Hepatocyte (in vitro differentiated cells): ENCODE results near the gene SLC44A1. TPM values are rescaled to one million over a fixed set of nuclear protein-coding genes. Genes with fewer than 3 reads are reported as not detected.
A peak's percentile ranks its signal among the peaks of the same experiment; 100 is the strongest.

ENCODE experiments used
- DNase-seq: peaks from one replicate; pipeline ENCODE4 v3.0.0-alpha.2; 2016; ENCODE audit warnings: low spot score
- H2AFZ ChIP-seq: fragments of 200-600 bp; sonication (generic); 2 replicates; pipeline ENCODE4 v1.6.0; 2016; ENCODE audit warnings: antibody characterized with exemption, mild to moderate bottlenecking
- H3K27ac ChIP-seq: fragments of 200-600 bp; sonication (generic); 2 replicates; pipeline ENCODE4 v1.5.1; 2016; ENCODE audit warnings: mild to moderate bottlenecking
- H3K27me3 ChIP-seq: fragments of 200-600 bp; sonication (generic); 2 replicates; pipeline ENCODE4 v1.6.1; 2016
- H3K36me3 ChIP-seq: fragments of 200-600 bp; sonication (generic); replicated peaks from 2 replicates; pipeline ENCODE4 v1.5.1; 2016; ENCODE audit warnings: low read depth; ENCODE audit not compliant: insufficient read depth
- H3K4me1 ChIP-seq: fragments of 200-600 bp; sonication (generic); 2 replicates; pipeline ENCODE4 v1.5.1; 2016; ENCODE audit warnings: mild to moderate bottlenecking, moderate library complexity; ENCODE audit not compliant: insufficient read depth
- H3K4me2 ChIP-seq: fragments of 200-600 bp; sonication (generic); 2 replicates; pipeline ENCODE4 v1.6.0; 2016
- H3K4me3 ChIP-seq: fragments of 200-600 bp; sonication (generic); 2 replicates; pipeline ENCODE4 v1.5.1; 2016; ENCODE audit warnings: mild to moderate bottlenecking
- H3K79me2 ChIP-seq: fragments of 200-600 bp; sonication (generic); 2 replicates; pipeline ENCODE4 v1.6.0; 2017; ENCODE audit warnings: mild to moderate bottlenecking
- H3K9me2 ChIP-seq: fragments of 200-600 bp; sonication (generic); replicated peaks from 2 replicates; pipeline ENCODE4 v1.6.0; 2017; ENCODE audit warnings: mild to moderate bottlenecking; ENCODE audit not compliant: insufficient read depth
- H3K9me3 ChIP-seq: fragments of 200-600 bp; sonication (generic); 2 replicates; pipeline ENCODE4 v1.5.1; 2016; ENCODE audit warnings: low read depth, mild to moderate bottlenecking
- H4K20me1 ChIP-seq: fragments of 200-600 bp; sonication (generic); 2 replicates; pipeline ENCODE4 v1.6.0; 2016; ENCODE audit warnings: mild to moderate bottlenecking; ENCODE audit not compliant: insufficient read depth, poor library complexity, severe bottlenecking
- EZH2 ChIP-seq: fragments of 200-600 bp; sonication (generic); IDR thresholded peaks from 2 replicates; pipeline ENCODE4 v1.6.1; 2016; ENCODE audit warnings: antibody characterized with exemption, mild to moderate bottlenecking, borderline replicate concordance
- EZH2phosphoT487 ChIP-seq: fragments of 200-600 bp; sonication (generic); IDR thresholded peaks from one replicate; pipeline ENCODE4 v1.6.1; 2018; ENCODE audit warnings: antibody characterized with exemption, mild to moderate bottlenecking, low read depth, moderate library complexity; ENCODE audit not compliant: unreplicated experiment, severe bottlenecking
- WGBS: methylation state at CpG from one replicate; pipeline ENCODE4 v1.1.6; 2016; ENCODE audit warnings: low lambda C conversion rate; ENCODE audit errors: missing lambda C conversion rate; 5-methylcytosine and 5-hydroxymethylcytosine counted together
- polyA plus RNA-seq: library from polyadenylated mRNA; unstranded; fragments of >200 nt; fragmentation: Nextera tagmentation; extraction: Ambion mirVana; gene quantifications from 2 replicates; pipeline ENCODE4 v1.2.1, GENCODE V29; 2016
- total RNA-seq: library from RNA; depleted of rRNA; stranded (reverse); fragments of >200 nt; gene quantifications from 2 replicates; pipeline ENCODE4 v1.2.3, GENCODE V29; 2014
- TF ChIP-seq, protein P1 (sequence below): fragments of 200-600 bp; sonication (generic); IDR thresholded peaks from 2 replicates; pipeline ENCODE4 v1.5.1; 2016; ENCODE audit warnings: antibody characterized with exemption, mild to moderate bottlenecking; ENCODE audit not compliant: poor library complexity

The SLC44A1 gene
- total and polyA plus RNA-seq, 2 experiments from 2014 or later = 31.3 to 64.9 TPM

DNA sequence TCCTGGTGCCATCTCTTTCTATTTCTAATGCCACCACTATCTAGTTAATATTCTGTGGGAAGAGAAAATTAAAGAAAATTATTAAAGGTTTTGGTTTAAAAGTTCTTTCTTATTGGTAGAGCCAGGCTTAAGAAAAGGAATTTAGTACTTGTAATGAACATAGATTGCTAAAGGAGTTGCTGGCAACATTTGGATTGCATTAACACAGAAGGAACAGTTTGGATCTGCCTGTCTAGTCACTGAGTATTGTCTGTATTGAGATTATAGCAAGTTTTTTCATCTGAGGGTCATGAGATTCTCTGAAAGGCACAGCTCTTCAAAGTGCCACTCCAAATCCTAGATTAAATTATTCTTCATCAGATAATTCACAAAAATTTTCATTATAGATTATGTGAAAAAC is 235.4 kb downstream of the SLC44A1 start:
- Histone ChIP-seq H3K4me1 (no peaks in the 10 kb centered on the region), H3K9me2 (no peaks in the 10 kb centered on the region), H3K4me3 (no peak overlapping the region), H2AFZ (no peak overlapping the region), H3K79me2 (no peaks in the 10 kb centered on the region), H3K9me3 (no peaks in the 10 kb centered on the region), H3K36me3 (no peaks in the 10 kb centered on the region), H4K20me1 (no peaks in the 10 kb centered on the region), H3K27ac (no peak overlapping the region), H3K4me2 (no peak overlapping the region), H3K27me3 (no peaks in the 10 kb centered on the region)
- DNase-seq = no peak
- TF ChIP-seq, protein P1, sequence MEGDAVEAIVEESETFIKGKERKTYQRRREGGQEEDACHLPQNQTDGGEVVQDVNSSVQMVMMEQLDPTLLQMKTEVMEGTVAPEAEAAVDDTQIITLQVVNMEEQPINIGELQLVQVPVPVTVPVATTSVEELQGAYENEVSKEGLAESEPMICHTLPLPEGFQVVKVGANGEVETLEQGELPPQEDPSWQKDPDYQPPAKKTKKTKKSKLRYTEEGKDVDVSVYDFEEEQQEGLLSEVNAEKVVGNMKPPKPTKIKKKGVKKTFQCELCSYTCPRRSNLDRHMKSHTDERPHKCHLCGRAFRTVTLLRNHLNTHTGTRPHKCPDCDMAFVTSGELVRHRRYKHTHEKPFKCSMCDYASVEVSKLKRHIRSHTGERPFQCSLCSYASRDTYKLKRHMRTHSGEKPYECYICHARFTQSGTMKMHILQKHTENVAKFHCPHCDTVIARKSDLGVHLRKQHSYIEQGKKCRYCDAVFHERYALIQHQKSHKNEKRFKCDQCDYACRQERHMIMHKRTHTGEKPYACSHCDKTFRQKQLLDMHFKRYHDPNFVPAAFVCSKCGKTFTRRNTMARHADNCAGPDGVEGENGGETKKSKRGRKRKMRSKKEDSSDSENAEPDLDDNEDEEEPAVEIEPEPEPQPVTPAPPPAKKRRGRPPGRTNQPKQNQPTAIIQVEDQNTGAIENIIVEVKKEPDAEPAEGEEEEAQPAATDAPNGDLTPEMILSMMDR = no peak
- TF ChIP-seq EZH2phosphoT487 = no peak
- TF ChIP-seq EZH2 = no peak

DNA sequence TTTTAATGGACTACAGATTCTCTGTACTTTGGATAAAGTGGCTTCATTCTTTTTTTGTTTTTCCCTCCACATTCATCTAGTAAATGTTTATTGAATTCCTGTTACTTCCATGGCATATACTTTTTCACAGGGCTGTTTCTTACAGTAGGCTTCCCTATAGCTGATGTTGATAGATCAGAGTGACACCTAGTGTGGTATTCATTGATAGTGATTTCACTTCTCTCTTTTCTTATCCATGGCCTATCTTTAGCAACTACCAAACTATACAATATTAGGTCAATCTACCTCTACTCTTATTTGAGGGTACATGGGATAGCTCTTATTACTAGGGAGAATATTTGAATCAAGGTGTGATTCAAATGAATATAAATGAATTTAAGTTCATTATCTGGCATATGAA is 239.2 kb downstream of the SLC44A1 start:
- TF ChIP-seq EZH2phosphoT487 = no peak
- no peaks in the 10 kb centered on the region for H4K20me1 ChIP-seq
- no peak overlapping the region for H2AFZ ChIP-seq
- no peak for DNase-seq
- no peaks in the 10 kb centered on the region for H3K27me3 ChIP-seq
- no peaks in the 10 kb centered on the region for H3K36me3 ChIP-seq
- no peaks in the 10 kb centered on the region for H3K9me2 ChIP-seq
- no peaks in the 10 kb centered on the region for H3K4me1 ChIP-seq
- H3K4me2 ChIP-seq = no peak overlapping the region
- no peaks in the 10 kb centered on the region for H3K9me3 ChIP-seq
- H3K79me2 ChIP-seq = no peaks in the 10 kb centered on the region
- no peak overlapping the region for H3K4me3 ChIP-seq
- no peak overlapping the region for H3K27ac ChIP-seq

DNA sequence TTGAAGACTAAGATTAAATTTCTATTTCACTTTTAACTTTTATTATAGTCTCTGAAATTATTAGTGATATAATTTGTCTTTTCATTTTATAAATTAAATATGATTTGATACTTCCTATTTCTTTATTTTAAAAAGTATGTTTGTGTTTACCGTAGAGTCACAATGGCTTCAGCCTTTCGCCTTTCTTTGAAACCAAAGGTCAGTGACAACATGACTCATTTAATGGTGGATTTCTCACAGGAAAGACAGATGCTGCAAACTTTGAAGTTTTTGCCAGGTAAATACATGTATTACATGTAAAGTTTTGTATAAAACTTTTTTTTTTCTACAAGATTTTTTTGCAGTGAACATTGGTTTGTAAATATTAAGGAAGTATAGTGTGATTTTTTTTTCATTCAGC is 239.8 kb downstream of the SLC44A1 start:
- peak; percentile 12 for DNase-seq
- H3K4me3 ChIP-seq = no peak overlapping the region
- WGBS = 84% methylated on average over 2 of the region's 2 CpGs
- no peaks in the 10 kb centered on the region for H3K9me2 ChIP-seq
- H3K4me2 ChIP-seq = no peak overlapping the region
- H3K79me2 ChIP-seq = no peaks in the 10 kb centered on the region
- H2AFZ ChIP-seq = no peak overlapping the region
- H3K4me1 ChIP-seq = no peaks in the 10 kb centered on the region
- no peak overlapping the region for H3K27ac ChIP-seq
- no peaks in the 10 kb centered on the region for H3K27me3 ChIP-seq
- TF ChIP-seq EZH2 = no peak
- TF ChIP-seq, protein P1 = no peak
- no peak for TF ChIP-seq EZH2phosphoT487
- no peaks in the 10 kb centered on the region for H3K9me3 ChIP-seq
- no peaks in the 10 kb centered on the region for H3K36me3 ChIP-seq
- H4K20me1 ChIP-seq = no peaks in the 10 kb centered on the region

DNA sequence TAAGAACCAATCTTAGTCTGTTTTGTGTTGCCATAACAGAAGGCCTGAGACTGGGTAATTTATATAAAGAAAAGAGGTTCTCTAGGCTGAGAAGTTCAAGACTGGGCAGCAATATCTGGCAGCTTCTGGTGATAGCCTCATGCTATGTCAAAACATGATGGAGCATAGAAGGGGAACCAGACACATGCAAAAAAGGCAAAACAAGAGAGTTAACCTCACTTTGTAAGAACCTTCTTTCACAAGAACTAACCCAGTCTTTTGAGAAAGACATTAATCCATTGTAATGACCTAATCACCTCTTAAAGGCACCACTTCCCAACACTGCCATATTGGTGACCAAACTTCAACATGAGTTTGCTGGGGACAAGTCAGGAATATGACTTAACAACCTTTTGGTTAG is 240.7 kb downstream of the SLC44A1 start:
- H3K4me1 ChIP-seq = no peaks in the 10 kb centered on the region
- no peak overlapping the region for H3K27ac ChIP-seq
- DNase-seq = no peak
- H3K4me2 ChIP-seq = no peak overlapping the region
- no peaks in the 10 kb centered on the region for H4K20me1 ChIP-seq
- H3K4me3 ChIP-seq = no peak overlapping the region
- H3K9me3 ChIP-seq = no peaks in the 10 kb centered on the region
- no peaks in the 10 kb centered on the region for H3K36me3 ChIP-seq
- no peaks in the 10 kb centered on the region for H3K79me2 ChIP-seq
- H3K27me3 ChIP-seq = no peaks in the 10 kb centered on the region
- TF ChIP-seq, protein P1 = no peak
- TF ChIP-seq EZH2 = no peak
- TF ChIP-seq EZH2phosphoT487 = no peak
- no peaks in the 10 kb centered on the region for H3K9me2 ChIP-seq
- H2AFZ ChIP-seq = no peak overlapping the region

Other genes starting within 250 kb of the SLC44A1 start
- gene FSD1L, start 203.4 kb downstream of the SLC44A1 start, total RNA-seq = 7.3 and 9.3 TPM in 2 replicates
- 1.1 and 2.5 TPM in 2 replicates for gene FSD1L, start 203.4 kb downstream of the SLC44A1 start, polyA plus RNA-seq